Activated CD4-positive, alpha-beta T cell treated with anti-CD3 and anti-CD28 coated beads, Interleukin-2, amount 50 U/mL, for 48 hours (primary cell): ENCODE results near the gene EEIG1.

Source experiments
- DNase-seq, 2 experiments: peaks; one replicate each; pipeline ENCODE4 v3.0.0-alpha.2; 2020

The EEIG1 gene

GRCh38 chr9:128001151-128001778 is 20.5 kb upstream of the EEIG1 start:
- no peak for DNase-seq

- no peak for DNase-seq
Observed at GRCh38 chr9:127999461-127999860, 18.7 kb upstream of the EEIG1 start.

GRCh38 chr9:127993721-127994120 is 12.9 kb upstream of the EEIG1 start:
- DNase-seq, result no peak

GRCh38 chr9:127991757-127992274 is 11.0 kb upstream of the EEIG1 start:
- DNase-seq, result no peak

- DNase-seq, result no peak
Observed at GRCh38 chr9:127991017-127991756, 10.4 kb upstream of the EEIG1 start.

- no peak for DNase-seq
Observed at GRCh38 chr9:127990554-127990953, 9.8 kb upstream of the EEIG1 start.

- DNase-seq, result no peak
Observed at GRCh38 chr9:127989094-127989493, 8.3 kb upstream of the EEIG1 start.

- no peak for DNase-seq
Observed at GRCh38 chr9:127987103-127987614, 6.4 kb upstream of the EEIG1 start.

GRCh38 chr9:127985011-127985410 is 4.2 kb upstream of the EEIG1 start:
- no peak for DNase-seq

- no peak for DNase-seq
Observed at GRCh38 chr9:127983847-127984289, 3.1 kb upstream of the EEIG1 start.

- no peak for DNase-seq
Observed at GRCh38 chr9:127982912-127983311, 2.1 kb upstream of the EEIG1 start.

- peak in 1 of 2 experiments; percentile 62 for DNase-seq
Observed at GRCh38 chr9:127981559-127982121, 851 bp upstream of the EEIG1 start.

GRCh38 chr9:127980060-127980705 is 606 bp downstream of the EEIG1 start:
- peak in 1 of 2 experiments; percentile 53 for DNase-seq

- DNase-seq, result peak in 1 of 2 experiments; percentile 46
Observed at GRCh38 chr9:127979333-127980059, 1.3 kb downstream of the EEIG1 start.

GRCh38 chr9:127979015-127979332 is 1.8 kb downstream of the EEIG1 start:
- DNase-seq, result no peak

GRCh38 chr9:127977884-127978647 is 2.7 kb downstream of the EEIG1 start:
- peak in 1 of 2 experiments; percentile 55 for DNase-seq

GRCh38 chr9:127977009-127977883 is 3.5 kb downstream of the EEIG1 start:
- peak in 1 of 2 experiments; percentile 44 for DNase-seq

- DNase-seq, result no peak
Observed at GRCh38 chr9:127976498-127976897, 4.3 kb downstream of the EEIG1 start.

- no peak for DNase-seq
Observed at GRCh38 chr9:127975376-127976315, 5.1 kb downstream of the EEIG1 start.
